ENCODE measurements around the gene LRMDA.

LRMDA gene

DNA sequence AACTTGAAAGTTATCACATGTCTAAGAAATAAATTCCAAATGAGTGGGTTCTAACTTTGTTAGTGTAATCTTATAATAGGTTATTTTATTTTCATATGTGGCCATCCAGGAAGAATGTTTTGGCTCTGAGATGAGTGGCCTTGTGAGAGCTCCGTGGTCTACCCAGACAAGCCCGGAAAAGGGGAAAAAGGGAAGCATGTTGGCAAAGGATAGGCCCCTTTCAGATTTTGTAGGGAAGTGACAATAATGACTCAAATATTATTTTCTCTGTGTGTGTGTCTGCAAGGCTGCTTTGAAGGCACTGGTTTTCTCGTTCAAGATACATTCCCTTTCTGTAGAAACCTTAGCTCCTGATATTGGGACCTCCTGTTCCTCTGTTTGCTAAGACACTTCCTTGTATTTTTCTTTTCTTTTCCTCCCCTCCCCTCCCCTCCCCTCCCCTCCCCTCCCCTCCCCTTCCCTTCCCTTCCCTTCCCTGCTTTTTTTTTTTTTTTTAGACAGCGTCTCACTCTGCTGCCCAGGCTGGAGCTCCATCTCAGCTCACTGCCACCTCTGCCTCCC is 240.8 kb downstream of the LRMDA start:
- no peak for DNase-seq (ENCODE audit: low read depth)

DNA sequence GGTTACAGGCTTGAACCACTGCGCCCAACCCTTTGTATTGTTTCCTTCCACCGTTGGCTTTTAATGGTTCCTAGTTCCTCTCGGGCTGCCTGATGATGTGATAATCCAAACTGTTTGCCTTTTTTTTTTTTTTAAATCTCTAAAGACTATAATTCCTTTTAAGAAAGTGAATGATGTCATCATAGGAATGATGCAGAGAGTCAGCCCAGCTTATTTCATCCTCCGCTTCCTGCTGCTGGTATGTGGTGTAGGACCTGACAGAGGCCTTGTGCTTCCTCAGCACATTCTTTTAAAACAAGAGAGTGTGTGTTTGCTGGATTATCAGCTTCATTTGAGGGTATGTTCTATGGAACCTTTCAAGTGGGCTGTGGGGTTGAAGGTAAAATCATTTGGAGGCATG is 241.4 kb downstream of the LRMDA start:
- DNase-seq (ENCODE audit: low read depth), result no peak

DNA sequence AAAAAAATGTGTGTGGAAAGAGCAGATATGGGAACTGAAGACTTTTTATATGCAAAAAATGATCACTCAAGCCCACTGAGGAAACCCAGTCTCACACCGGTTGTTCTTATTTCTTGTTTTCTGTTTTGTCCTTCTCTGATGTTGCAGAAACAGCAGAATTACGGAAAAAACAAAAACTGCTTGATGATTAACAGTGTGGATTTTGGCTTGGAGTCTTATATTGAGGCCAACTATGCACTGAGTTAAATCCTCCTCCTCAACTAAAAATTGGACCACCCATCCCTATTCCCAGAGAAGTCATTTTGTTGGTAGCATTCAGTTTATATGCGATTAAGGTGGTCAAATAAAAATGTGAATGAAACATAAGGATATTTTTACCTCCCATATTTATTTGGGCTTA is 246.1 kb downstream of the LRMDA start:
- DNase-seq (ENCODE audit: low read depth), result no peak

DNA sequence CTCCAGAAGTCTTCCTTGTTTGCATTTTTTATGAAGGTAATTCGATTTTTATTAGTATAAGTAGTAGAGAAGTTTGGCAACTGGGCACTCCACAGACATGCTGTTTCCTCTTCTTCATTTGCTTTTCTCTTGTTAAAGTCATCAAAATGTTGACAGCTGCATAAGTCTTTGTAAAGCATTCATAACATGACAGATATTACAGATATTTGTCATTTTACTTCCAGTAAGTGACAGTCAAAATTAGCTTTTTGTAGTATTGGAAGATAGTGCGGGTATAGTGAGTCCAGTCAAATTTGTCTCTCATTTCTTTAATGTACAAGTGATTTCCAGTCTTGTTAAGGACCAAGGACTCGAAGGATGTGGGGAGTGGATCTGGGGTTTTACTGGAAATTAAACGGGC is 247.1 kb downstream of the LRMDA start:
- no peak for DNase-seq (ENCODE audit: low read depth)

DNA sequence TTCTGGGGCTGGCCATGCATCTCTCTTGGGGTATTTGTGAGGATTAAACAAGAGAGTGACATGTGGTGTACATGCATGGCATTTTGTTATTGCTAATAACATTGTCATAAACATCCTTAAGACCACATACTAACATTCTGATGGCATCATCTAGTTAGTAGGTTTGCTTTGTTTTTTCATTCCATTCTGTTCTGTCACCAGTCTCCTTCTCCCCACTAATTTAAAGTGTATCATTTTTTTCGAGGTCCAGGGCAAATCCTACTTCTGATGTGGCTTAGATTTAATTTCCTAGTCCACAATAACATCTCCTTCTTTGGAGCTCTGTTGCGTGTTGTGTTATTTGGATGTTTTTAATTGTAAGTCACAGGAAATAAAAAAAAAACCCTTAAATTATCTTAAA is 248.1 kb downstream of the LRMDA start:
- DNase-seq (ENCODE audit: low read depth), result no peak

DNA sequence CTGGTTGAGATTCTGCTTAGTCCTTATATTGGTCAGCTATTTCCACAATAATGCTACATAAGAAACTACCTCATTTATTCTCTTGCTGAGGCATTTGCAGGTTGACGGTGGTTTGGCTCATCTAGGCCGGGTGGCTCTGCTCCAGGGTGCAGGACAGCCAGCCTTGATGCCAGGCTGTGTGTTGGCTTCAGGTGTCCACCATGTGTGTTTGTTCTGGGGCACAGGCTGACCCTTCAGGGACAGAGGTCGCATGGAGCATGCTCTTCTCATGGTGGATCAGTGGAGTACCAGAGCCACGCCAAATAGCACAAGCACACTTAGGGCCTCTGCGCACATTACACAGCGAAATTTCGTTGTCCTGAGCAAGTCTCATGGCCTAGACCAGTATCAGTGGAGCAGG is 249.9 kb downstream of the LRMDA start:
- DNase-seq (ENCODE audit: low read depth), result no peak

DNA sequence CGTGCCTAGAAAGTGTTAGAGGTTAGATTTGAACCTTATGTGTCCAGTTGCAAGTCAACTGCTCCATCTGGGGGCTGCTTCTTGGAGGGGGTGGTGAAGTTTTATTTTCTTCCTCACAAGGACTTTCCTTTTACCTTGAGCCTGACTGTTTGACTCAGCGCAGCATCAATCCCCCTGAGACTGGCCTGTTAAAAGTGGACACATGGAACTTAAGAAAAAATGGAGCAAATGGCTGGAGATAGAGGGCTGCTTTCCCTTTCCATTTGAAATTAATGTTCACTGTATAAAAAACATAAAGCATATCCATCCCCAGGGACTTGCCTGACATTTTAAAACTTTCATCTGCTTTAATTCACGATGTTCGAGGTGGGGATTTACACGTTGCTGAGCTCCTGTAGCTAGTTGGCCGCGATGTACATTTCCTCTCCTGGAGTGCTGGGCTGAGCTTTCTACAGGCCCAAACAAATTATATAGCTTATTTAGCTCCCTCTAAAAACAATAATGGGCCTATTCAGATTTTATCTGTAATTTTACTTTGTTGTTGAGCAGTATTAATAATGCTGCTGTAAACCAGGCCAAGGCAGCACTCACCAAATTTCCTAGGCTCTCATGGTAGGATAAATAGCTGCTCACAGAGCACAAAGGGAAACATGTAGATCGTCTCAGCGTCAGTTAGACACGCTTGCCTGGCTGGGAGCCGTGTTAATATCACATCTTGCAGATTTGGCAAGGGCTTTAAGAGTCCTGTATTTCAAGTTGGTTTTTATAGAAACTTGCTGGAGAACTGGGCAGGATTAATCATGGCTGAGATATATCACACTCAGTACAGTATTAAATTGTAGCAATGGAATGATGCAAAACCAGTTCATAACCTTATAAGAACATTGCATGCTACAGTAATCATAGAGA is 251.5 kb downstream of the LRMDA start:
- DNase-seq (ENCODE audit: low read depth), result no peak

DNA sequence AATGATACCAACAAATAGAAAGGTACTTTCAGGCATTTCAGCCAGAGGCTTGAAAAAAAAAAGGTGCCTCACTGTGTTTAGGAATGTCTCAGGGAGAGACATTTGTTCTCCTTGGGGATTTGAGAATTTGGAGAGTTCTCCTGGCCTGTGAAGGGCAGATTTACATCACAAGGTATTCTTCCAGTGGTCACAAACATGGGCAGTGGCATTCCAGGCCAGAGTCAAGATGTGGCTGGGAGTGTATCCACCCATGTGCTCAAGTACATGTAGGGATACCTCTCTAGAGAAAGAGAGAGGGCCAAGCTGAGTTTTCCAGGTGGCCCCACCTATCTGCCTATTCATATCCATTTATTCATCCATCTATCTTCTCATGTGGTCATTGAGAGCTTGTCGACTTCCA is 253.8 kb downstream of the LRMDA start:
- DNase-seq (ENCODE audit: low read depth), result no peak

DNA sequence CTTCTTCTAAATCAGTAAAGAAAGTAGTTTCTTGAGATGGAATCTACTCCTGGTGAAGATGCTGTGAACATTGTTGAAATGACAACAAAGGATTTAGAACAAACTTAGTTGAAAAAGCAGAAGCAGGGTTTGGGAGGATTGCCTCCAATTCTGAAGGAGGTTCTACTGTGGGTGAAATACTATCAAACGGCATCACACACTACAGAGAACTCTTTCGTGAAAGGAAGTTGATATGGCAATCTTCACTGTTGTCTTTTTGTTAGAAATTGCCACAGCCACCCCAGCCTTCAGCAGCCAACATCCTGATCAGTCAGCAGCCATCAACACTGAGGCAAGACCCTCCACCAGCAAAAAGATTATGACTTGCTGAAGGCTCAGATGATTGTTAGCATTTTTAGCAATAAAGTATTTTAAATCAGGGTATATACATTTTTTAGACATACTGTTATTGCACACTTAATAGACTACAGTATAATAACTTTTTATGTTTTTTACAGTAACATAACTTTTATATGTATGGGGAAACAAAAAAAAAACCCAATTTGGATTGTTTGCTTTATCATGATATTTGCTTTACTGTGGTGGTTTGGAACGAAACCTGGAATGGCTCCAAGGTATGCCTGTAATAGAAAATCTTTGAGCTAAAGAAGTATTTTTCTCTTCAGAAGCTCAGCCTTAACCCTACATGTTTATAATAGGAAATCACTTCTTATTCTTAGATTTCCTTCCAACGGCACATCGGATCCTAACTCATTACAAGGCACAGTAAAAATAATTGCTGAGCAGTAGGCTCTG is 257.3 kb downstream of the LRMDA start:
- no peak for DNase-seq (ENCODE audit: low read depth)

DNA sequence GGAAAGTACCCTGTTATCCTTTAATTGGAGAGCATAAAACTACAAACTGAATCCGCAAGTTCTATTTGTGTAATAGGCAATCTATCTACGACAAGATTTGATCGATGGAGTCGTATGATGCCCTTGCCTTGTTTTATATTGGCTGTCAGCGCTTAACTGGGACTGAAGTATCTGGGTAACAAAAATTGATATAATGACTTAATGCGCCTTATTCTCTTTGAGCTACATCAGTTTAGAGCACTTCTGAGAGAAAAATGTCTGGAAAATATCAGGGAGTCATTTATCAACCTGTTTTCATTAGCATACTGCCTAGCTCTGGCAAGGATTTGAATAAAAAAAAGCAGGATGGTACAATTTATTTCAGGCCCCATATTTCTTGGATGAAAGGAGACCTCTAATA is 262.1 kb downstream of the LRMDA start:
- no peak for DNase-seq (ENCODE audit: low read depth)

DNA sequence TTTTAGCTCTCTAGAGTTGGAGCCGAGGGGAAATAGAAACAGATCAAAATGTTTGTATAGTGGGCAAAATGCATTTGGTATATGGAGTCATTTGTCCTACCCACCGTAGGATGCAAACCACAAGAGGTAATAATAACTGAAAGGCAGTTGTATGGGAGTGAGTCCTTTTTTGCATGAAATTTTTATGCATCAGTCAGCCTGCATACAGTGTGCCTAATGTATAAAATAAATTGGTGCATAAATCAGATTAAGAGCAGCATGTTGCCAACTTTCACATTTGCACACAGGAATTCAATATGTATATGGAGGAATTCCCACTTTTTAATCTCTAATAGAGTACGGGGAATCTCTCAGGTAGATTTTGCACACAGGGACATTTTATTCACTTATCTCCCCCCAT is 262.8 kb downstream of the LRMDA start:
- no peak for DNase-seq (ENCODE audit: low read depth)

DNA sequence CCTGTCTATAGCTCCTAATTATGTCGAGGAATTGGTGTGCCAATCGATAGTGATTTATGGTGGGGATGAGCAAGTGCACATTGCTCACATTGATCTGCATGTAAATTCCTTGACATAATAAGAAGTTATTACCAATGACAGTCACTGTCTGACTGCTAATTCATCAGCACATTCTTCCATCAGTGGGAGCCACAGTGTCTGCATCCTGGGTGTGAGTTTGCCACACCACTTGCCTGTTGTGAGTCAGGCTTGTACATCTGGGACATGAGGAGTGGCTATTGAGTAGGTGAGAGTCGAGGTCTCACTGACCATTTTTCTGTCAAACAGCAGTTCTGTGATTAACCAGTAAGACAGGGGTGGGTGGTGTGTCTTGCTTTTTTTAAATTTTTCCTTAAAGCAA is 263.4 kb downstream of the LRMDA start:
- no peak for DNase-seq (ENCODE audit: low read depth)

DNA sequence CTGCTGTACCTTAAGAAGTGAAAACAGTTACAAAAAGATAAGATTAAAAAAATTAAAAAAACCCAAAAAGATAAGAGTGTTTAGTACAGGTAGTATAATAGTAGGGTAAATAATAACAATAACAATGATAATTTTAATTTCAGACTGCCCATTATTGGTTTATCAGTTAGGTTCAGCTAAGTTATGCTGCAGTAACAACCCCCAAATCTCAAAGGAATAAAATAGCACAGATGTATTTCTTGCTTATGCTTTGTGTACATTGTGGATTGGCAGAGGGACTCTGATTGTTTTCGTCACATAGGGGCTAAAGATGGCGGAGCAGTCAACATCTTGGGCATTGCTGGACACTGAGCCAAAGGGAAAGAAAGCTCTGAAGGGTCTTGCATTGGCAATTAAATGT is 264.6 kb downstream of the LRMDA start:
- DNase-seq (ENCODE audit: low read depth), result no peak

DNA sequence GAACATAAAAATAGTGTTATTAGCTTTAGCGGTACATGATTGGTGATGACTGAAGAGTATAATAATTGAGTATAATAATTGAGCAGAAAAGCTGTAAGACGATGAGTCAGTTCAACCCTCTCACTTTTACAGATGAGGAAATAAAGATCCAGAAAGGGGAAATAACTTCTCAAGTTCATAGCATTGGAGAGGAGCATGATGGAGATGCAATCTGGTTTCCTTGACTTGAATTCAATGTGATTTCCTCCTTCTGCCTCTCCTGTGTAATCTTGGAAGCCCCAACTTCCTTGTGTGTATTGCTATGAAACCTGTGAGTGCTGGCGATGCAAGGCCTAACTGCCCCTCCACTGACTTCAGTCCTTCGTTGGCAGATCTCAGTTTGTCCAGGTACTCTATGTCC is 265.1 kb downstream of the LRMDA start:
- DNase-seq (ENCODE audit: low read depth), result no peak

DNA sequence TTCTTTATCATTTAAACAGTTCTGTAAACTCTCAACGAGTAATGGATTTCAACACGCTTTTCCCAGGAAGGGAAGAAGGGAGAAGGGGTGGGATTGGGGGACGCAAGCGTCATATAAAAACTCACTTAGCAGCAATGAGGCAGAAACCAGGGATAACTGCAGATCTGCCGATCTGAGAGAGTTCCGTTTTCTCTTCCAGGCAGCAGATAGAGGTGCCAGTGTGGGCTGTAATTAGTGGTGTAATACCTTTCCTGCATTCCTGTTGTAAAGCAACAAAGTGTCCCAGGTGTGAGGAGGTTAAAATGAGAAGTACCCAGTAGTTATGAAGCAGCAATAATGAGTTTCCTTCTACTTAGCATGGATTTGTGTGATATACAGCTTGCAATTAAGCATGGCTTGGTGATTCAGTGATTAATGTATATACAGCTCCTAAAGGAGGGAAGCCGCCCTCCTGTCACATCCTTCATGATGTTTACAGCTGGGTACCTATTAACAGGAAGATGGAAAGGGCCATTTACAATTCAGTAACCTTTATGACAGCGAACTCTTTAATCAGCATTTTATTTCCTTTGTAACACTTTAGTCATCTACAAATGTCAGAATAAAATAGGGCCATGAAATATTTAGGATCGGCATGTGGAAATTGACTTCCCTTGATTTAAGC is 271.9 kb downstream of the LRMDA start:
- no peak for DNase-seq (ENCODE audit: low read depth)

DNA sequence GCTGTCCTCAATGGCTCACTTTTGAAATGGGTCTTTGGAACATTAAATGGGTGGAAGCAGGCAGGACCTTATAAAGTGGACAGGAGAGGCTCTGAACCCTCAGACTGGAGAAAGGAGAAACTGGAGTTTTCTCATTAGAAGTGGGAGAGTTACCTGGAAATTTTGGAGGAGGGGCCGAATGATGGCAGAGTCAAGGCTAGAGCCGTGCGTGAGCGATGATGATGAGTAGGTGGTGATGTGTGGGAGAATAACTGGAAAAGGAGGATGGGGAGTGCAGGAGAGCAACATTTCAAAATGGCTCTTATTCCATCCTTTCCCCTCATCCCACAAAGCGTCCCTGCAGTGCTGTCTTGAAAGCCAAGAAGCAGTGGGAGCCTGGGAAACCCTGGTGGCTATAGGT is 274.0 kb downstream of the LRMDA start:
- DNase-seq (ENCODE audit: low read depth), result no peak

DNA sequence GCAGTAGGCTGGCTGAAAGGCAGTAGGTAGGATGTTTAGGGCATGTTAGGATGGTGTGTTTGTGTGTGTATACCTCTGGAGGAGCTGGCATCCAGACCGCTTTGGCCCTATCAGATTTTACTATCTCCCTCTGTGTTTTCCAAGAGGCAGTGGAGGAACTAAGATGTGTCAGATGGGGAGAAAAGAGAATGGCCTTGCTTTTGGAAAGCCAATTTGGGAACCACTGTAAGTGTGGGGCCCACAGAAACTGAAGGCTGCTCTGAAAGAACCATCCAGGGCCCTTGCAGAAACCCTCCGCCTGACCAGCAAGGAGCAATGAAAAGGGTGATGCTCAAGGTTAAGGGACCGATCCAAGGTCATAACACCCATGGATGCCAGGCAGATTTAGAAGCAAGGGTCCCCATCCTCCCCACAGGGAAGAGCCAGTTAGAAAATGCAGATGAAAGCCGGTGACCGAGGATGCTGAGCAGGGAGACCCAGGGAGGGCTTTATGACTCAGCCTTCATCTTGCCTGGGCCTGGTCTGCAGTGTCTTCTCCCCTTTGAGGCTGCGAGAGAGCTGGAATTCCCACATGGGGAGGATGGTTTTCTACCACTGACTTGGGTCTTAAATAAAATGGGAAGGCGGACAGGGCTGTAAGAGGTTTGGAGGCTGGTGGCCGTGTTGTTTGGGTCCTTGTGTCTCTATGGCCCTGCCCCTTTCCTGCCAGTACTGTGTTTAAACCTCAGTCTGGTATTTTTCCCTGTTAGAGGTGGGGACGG is 275.8 kb downstream of the LRMDA start:
- no peak for DNase-seq (ENCODE audit: low read depth)

DNA sequence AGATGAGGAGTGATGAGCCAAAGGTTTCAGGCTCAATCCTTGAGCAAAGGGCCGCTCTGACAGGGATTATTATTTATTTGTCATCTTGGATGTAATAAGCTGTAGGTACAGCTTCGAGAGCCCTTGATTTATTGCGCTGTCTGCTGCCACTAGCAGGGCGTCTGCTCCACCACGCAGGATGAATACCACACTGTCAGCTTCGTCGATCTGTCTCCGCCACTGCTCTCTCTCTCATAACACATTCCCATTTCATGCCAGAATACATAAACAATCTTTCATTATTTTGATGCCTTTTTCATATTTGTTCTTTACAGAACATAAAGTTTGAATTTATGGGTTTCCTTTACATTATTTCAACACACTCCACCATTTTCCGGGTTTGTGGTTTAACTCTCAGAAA is 276.6 kb downstream of the LRMDA start:
- DNase-seq (ENCODE audit: low read depth), result no peak

DNA sequence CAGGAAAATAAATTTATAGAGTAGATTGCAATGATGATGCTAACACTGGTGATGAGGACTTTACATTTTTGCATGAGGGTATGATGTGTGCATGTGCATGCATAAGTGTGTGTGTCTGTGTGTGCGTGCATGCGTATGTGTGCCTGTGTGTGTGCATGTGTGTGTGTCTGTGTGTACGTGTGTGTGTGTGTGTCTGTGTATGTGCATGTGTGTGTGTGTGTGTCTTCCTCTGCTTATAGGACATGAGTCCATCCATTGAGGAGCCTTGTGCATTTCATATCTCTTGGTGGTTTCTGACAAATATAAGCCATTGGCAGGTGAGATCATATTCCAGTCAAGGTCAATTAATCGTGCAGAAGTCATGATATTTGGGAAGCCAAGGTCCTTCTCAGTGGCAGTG is 277.8 kb downstream of the LRMDA start:
- DNase-seq (ENCODE audit: low read depth), result no peak

DNA sequence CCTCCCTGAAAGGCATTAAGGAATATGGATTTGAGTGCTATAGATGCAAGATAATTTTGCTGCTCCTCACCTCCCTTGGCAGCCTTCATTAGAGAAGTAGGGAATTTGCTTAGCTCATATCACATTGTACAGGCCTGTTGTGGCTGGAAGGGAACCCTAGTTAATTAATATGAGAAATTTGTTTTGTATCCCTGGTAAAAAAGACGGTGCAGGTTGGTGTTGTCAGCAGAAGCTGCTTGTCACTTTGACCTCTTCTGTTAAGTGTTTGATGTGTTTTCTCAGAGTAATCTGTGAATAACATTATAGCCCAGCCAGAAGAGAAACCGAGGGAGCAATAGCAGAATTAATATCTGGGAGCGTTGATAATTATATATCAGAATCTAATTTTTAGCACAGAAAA is 278.4 kb downstream of the LRMDA start:
- no peak for DNase-seq (ENCODE audit: low read depth)

DNA sequence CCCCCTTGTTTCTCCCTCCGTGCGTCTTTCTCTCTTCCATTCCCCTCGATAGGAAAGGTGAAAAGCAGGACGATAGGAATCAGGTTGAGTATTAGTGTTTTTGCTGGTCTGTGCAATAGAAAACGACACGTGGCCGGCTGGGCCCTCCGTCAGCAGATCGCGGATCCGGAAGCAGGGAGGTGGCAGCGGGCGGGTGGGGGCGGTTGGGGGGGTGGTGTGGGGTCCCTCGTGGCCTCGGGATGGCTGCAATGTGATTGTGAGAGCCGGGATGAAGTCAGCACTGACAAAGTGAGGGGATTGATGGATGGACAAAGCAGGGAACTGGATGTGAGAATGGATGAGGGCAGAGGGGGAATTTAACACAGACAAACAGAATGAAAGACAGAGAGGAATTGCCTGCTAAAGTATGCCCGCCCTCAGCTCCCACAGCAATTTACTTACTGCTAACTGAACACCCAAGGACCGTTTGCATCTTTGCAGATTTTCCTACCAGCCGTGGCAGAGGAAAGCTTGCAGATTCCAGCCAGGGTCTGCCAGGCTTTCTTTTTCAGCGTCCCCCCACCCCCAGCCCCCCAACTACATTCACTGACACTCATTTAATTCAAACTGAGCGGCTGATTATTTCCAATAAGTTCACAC is 280.9 kb downstream of the LRMDA start:
- no peak for DNase-seq (ENCODE audit: low read depth)

All from T follicular helper cell (primary cell).